Sigmoid colon (tissue), 4 donors: ENCODE measurements around the gene LMAN2.

Source experiments
- POLR2A ChIP-seq, 2 donors: fragments of 450-650 bp; IDR thresholded peaks; one replicate each; pipeline ENCODE4 v1.6.1; 2016; ENCODE audit warnings: antibody characterized with exemption in 2 of 2, mild to moderate bottlenecking in 2 of 2, moderate library complexity in 2 of 2
- POLR2AphosphoS5 ChIP-seq, 4 donors: sonication (generic); formaldehyde crosslinking; IDR thresholded peaks; one replicate each; pipeline ENCODE4 v1.6.1; 2017; ENCODE audit warnings: antibody characterized with exemption in 4 of 4

GRCh38 chr5:177302354-177303110 is 48.9 kb downstream of the LMAN2 start:
- TF ChIP-seq POLR2A (IDR thresholded peaks at IDR 0.05) (no peak), POLR2AphosphoS5 (IDR thresholded peaks at IDR 0.05) (no peak)
